Upper lobe of left lung (tissue), 6 donors: Measurements from ENCODE around the gene MSRB1. TPM values are rescaled to one million over a fixed set of nuclear protein-coding genes. Genes with fewer than 3 reads are reported as not detected.

Experiments
- ATAC-seq, 2 donors: fragments of 200-7000 bp; cut with Tn5 transposase; one replicate each; pipeline ENCODE4 v1.9.1; 2022; ENCODE audit warnings: mild to moderate bottlenecking in 2 of 2, moderate library complexity in 2 of 2; ENCODE audit not compliant: low FRiP score in 2 of 2
- DNase-seq, 2 donors: peaks; one replicate each; pipeline ENCODE4 v3.0.0-alpha.2; 2019 to 2020
- H3K27ac ChIP-seq, 4 donors: fragments of 200-600 bp; sonication (generic); one replicate each; pipeline ENCODE4 v1.5.1; 2016 to 2019
- H3K27me3 ChIP-seq, 4 donors: fragments of 200-600 bp; sonication (generic); one replicate each; pipeline ENCODE4 v1.5.1; 2017 to 2019
- H3K36me3 ChIP-seq, 4 donors: fragments of 200-600 bp; sonication (generic); one replicate each; pipeline ENCODE4 v1.5.1; 2016 to 2019
- H3K4me1 ChIP-seq, 4 donors: fragments of 200-600 bp; sonication (generic); one replicate each; pipeline ENCODE4 v1.5.1; 2018 to 2019
- H3K4me3 ChIP-seq, 4 donors: fragments of 200-600 bp; sonication (generic); one replicate each; pipeline ENCODE4 v1.5.1; 2017 to 2019; ENCODE audit warnings: mild to moderate bottlenecking in 2 of 4, moderate library complexity in 1 of 4
- H3K9me3 ChIP-seq, 4 donors: fragments of 200-600 bp; sonication (generic); one replicate each; pipeline ENCODE4 v1.5.1; 2018 to 2019
- EP300 ChIP-seq, 4 donors: sonication (generic); formaldehyde crosslinking; IDR thresholded peaks; one replicate each; pipeline ENCODE4 v1.5.1; 2017; ENCODE audit warnings: antibody characterized with exemption in 4 of 4, control low read depth in 2 of 4
- POLR2A ChIP-seq, 4 donors: fragments of 450-650 bp; IDR thresholded peaks; one replicate each; pipeline ENCODE4 v1.5.1; 2016 to 2017; ENCODE audit warnings: antibody characterized with exemption in 4 of 4, mild to moderate bottlenecking in 2 of 4
- POLR2AphosphoS5 ChIP-seq, 2 donors: sonication (generic); formaldehyde crosslinking; IDR thresholded peaks; one replicate each; pipeline ENCODE4 v1.5.1; 2017; ENCODE audit warnings: antibody characterized with exemption in 2 of 2
- WGBS, 2 donors: methylation state at CpG; one replicate each; pipeline ENCODE4 v1.1.5; 2017 to 2018; 5-methylcytosine and 5-hydroxymethylcytosine counted together
- small RNA-seq, 4 donors: library from RNA; depleted of rRNA; stranded (forward); fragments of <200 nt; gene quantifications; one replicate each; pipeline ENCODE3, GENCODE V24; 2016
- total RNA-seq, 6 donors: library from RNA; depleted of rRNA in 4 of 6; stranded (reverse); fragments of >200 nt in 4 of 6; gene quantifications; one replicate each; pipeline versions ENCODE4 v1.1.0 to v1.2.1, GENCODE V29; 2016 to 2021
- TF ChIP-seq, protein P1 (sequence below), 6 experiments: fragments of 450-650 bp in 4 of 6; fragments of 200-600 bp in 2 of 6; sonication (generic) in 2 of 6; IDR thresholded peaks; one replicate each; pipeline ENCODE4 v1.5.1; 2016 to 2019; ENCODE audit warnings: antibody characterized with exemption in 6 of 6
- donor health status: DM: no; HTN: no; CAD: no; lungs with moderate emphysema.
- donor health status: DM: no; HTN: yes; CAD: no; lungs with severe emphysema.

MSRB1 gene
- total RNA-seq, 6 donors from 2014 or later = 18.2 to 45.3 (median 31.9) TPM

DNA sequence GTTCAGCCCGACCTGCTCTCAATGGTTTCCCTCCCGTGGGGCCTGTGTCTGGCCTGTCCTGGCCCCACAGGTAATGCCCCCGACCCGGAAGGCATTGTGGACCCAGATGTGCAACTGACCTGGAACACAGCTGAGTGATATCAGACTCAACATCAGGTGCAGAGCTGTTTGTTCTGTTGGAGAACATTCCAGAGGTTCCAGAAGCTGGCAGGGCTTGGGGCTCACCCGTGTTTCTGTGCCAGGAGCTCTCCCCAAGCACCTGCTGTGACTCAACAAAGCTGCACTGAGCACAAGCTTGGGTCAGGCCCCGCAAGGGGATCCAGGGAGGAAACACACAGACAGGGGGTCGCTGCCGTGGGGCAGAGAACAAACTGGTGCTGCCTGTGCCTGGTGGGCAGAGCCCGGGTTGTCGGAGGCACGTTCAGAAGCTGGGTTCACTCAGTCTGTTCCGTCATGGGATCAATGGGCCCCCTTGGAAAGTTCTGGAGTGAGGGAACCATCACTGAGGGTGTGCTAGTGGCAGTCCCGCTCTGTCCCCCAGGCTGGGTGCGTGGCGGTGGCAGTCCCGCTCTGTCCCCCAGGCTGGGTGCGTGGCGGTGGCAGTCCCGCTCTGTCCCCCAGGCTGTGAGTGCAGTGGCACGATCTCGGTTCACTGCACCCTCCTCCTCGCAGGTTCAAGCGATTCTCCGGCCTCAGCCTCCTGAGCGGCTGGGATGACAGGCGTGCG lies 46.9 kb downstream of the MSRB1 start:
- WGBS, 2 donors = 74 to 78% methylated on average over 10 to 27 of the region's 27 CpGs
- Histone ChIP-seq H3K36me3 (no peaks in the 10 kb centered on the region), H3K4me1 (peaks cover 0 to 7% (median 2%) of the 10 kb centered on the region in 4 donors), H3K27ac (peak overlapping the region in 3 of 4 donors; percentile 5 to 27 (median 23)), H3K4me3 (no peak overlapping the region), H3K9me3 (no peaks in the 10 kb centered on the region), H3K27me3 (no peaks in the 10 kb centered on the region)
- TF ChIP-seq POLR2A (IDR thresholded peaks at IDR 0.05) (no peak), POLR2AphosphoS5 (IDR thresholded peaks at IDR 0.05) (no peak), EP300 (IDR thresholded peaks at IDR 0.05) (no peak)
- TF ChIP-seq, protein P1, sequence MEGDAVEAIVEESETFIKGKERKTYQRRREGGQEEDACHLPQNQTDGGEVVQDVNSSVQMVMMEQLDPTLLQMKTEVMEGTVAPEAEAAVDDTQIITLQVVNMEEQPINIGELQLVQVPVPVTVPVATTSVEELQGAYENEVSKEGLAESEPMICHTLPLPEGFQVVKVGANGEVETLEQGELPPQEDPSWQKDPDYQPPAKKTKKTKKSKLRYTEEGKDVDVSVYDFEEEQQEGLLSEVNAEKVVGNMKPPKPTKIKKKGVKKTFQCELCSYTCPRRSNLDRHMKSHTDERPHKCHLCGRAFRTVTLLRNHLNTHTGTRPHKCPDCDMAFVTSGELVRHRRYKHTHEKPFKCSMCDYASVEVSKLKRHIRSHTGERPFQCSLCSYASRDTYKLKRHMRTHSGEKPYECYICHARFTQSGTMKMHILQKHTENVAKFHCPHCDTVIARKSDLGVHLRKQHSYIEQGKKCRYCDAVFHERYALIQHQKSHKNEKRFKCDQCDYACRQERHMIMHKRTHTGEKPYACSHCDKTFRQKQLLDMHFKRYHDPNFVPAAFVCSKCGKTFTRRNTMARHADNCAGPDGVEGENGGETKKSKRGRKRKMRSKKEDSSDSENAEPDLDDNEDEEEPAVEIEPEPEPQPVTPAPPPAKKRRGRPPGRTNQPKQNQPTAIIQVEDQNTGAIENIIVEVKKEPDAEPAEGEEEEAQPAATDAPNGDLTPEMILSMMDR (IDR thresholded peaks at IDR 0.05) = no peak
- no peak for ATAC-seq
- DNase-seq = peak in 1 of 2 donors; percentile 64

DNA sequence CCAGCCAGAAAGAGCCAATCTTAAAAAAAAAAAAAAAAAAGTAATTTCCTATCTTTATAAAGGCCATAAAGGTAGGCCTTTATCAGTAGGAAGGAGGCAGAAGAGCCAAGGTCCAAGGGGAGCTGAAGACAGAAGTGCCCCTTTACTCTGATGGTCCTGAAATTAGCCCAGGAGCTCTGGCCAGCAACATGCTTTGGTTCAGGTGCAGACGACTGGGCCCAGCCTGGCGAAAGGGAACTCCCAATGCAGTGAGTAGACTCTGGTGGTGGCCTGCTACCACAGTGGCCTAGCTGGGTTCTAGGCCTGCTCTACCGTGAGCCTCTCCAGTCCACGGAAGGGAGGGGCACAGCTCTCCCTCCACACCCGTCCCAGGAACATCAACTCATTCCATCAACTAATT lies 47.9 kb downstream of the MSRB1 start:
- Histone ChIP-seq H3K27me3 (no peaks in the 10 kb centered on the region), H3K36me3 (no peaks in the 10 kb centered on the region), H3K9me3 (no peaks in the 10 kb centered on the region), H3K4me1 (peaks cover 0 to 3% (median 0%) of the 10 kb centered on the region in 4 donors), H3K4me3 (no peak overlapping the region), H3K27ac (no peak overlapping the region)
- no peak for DNase-seq
- WGBS, 2 donors = 78 to 83% methylated on average over 2 to 5 of the region's 5 CpGs
- TF ChIP-seq POLR2AphosphoS5 (IDR thresholded peaks at IDR 0.05) (no peak), EP300 (IDR thresholded peaks at IDR 0.05) (no peak), POLR2A (IDR thresholded peaks at IDR 0.05) (no peak)
- TF ChIP-seq, protein P1 (IDR thresholded peaks at IDR 0.05) = no peak
- ATAC-seq = no peak

DNA sequence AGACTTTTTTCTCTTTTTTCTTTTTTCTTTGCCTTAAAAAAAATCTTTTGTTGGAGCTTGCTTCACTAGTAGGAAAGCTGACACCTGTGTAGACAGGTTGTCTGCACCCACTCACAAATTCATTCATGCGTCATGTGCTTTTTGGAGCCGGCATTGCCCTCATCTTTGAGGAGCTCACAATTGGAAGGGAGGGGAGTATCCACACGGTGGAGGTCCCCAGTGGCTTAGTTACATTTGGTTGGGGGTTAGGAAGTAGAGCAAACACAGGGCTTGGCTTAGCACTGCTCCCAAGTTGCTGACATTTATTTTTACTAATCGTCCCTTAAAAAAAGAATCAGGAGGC lies 52.3 kb downstream of the MSRB1 start:
- no peak for DNase-seq
- ATAC-seq = no peak
- TF ChIP-seq, protein P1 (IDR thresholded peaks at IDR 0.05) = no peak
- TF ChIP-seq POLR2A (IDR thresholded peaks at IDR 0.05) (no peak), EP300 (IDR thresholded peaks at IDR 0.05) (no peak), POLR2AphosphoS5 (IDR thresholded peaks at IDR 0.05) (no peak)

DNA sequence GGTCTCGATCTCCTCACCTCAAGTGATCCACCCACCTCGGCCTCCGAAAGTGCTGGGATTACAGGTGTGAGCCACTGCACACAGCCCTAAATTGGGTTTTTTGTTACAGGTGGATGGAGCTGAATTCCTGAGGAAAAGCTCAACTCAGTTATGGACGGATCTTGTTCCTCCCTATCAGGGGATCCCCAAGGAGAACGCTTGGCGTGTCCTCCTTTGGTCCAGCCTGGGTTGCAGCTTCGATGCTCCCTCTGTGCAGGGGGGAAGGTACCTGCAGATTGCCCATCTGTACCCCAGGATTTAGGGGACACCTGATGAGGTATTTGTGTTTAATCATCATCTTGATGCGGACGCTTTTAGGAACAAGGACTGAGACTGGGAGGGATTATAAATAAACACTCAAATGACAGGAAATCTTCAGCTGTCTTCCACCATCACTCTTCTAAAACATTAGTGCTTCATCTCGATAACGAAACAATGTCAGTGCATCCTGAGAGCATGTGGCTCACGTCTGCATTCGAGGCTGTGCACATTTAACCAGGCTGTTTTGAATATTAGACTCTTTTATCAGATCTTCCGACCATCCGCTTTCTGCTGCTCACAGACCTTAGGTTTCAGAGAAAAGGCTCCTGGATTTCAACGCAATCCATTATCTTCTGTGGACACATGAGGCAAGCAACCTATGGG lies 52.8 kb downstream of the MSRB1 start:
- WGBS, 2 donors = 52 to 55% methylated on average over 15 to 16 of the region's 16 CpGs
- H3K27ac ChIP-seq = no peak overlapping the region
- no peak overlapping the region for H3K4me3 ChIP-seq
- no peaks in the 10 kb centered on the region for H3K4me1 ChIP-seq
- ATAC-seq (no peak), DNase-seq (no peak)
- H3K36me3 ChIP-seq = no peaks in the 10 kb centered on the region
- no peak for TF ChIP-seq POLR2A (IDR thresholded peaks at IDR 0.05)
- no peak for TF ChIP-seq POLR2AphosphoS5 (IDR thresholded peaks at IDR 0.05)
- TF ChIP-seq, protein P1 (IDR thresholded peaks at IDR 0.05) = no peak
- TF ChIP-seq EP300 (IDR thresholded peaks at IDR 0.05) = no peak
- H3K27me3 ChIP-seq = no peaks in the 10 kb centered on the region
- H3K9me3 ChIP-seq = no peaks in the 10 kb centered on the region

More for the DNA sequence above, 52.3 kb downstream of the MSRB1 start:
- WGBS, 2 donors = 33 to 43% methylated on average over 4 of the region's 4 CpGs
- Histone ChIP-seq H3K4me3 (no peak overlapping the region), H3K4me1 (no peaks in the 10 kb centered on the region), H3K27ac (no peak overlapping the region), H3K36me3 (no peaks in the 10 kb centered on the region), H3K27me3 (no peaks in the 10 kb centered on the region), H3K9me3 (no peaks in the 10 kb centered on the region)

Small RNA genes within 50 kb of the gene (small RNA-seq; reads per million reads assigned to genes)
- gene AC005363.2 = 0 to 0.20 (median 0.06) reads per million in 4 donors
- 0 reads per million in 4 donors for gene SNORA10
- 0 reads per million in 4 donors for gene SNORA64

Other genes with a start within 250 kb of the MSRB1 start
- gene MAPK8IP3, start 237.0 kb downstream of the MSRB1 start, total RNA-seq = 100 to 1,000 TPM in 2 of 6 donors, 10 to 100 TPM in 4; 46.4 to 505 (median 71.9) TPM
- gene NME3, start 171.7 kb downstream of the MSRB1 start, total RNA-seq = 100 to 1,000 TPM in 2 of 6 donors, 10 to 100 TPM in 4; 57.8 to 155 (median 78.9) TPM
- 10 to 100 TPM; 10.8 to 87.0 (median 21.5) TPM for gene EME2, start 170.4 kb downstream of the MSRB1 start, total RNA-seq
- gene MRPS34, start 170.1 kb downstream of the MSRB1 start, total RNA-seq = 10 to 100 TPM; 49.2 to 91.7 (median 69.8) TPM
- gene SPSB3, start 160.6 kb downstream of the MSRB1 start, total RNA-seq = 100 to 1,000 TPM in 2 of 6 donors, 10 to 100 TPM in 4; 46.2 to 234 (median 64.4) TPM
- 10 to 100 TPM; 53.2 to 85.6 (median 60.5) TPM for gene NUBP2, start 160.2 kb downstream of the MSRB1 start, total RNA-seq
- 10 to 100 TPM in 1 of 6 donors, 1 to 10 TPM in 5; 1.0 to 11.5 (median 3.1) TPM for gene IGFALS, start 149.5 kb downstream of the MSRB1 start, total RNA-seq
- 100 to 1,000 TPM in 5 of 6 donors, 10 to 100 TPM in 1; 84.5 to 251 (median 122) TPM for gene HAGH, start 116.4 kb downstream of the MSRB1 start, total RNA-seq
- gene FAHD1, start 116.0 kb downstream of the MSRB1 start, total RNA-seq = 10 to 100 TPM; 22.1 to 42.1 (median 32.6) TPM
- under 1 TPM in 1 of 6 donors, not detected in 5; 0.54 TPM for gene MEIOB, start 71.0 kb downstream of the MSRB1 start, total RNA-seq
- gene HS3ST6, start 24.8 kb downstream of the MSRB1 start, total RNA-seq = 1 to 10 TPM in 2 of 6 donors, under 1 TPM in 2, not detected in 2; 0.44 to 4.0 (median 0.95) TPM
- not detected for gene RPL3L, start 11.5 kb upstream of the MSRB1 start, total RNA-seq
- 100 to 1,000 TPM in 4 of 6 donors, 10 to 100 TPM in 2; 76.5 to 245 (median 107) TPM for gene NDUFB10, start 16.3 kb upstream of the MSRB1 start, total RNA-seq
- gene RPS2, start 21.6 kb upstream of the MSRB1 start, total RNA-seq = 1,000 to 10,000 TPM; 1,128 to 1,943 (median 1,579) TPM
- gene RNF151, start 23.7 kb upstream of the MSRB1 start, total RNA-seq = under 1 TPM in 1 of 6 donors, not detected in 5; 0.37 TPM
- 10 to 100 TPM; 22.0 to 51.6 (median 35.0) TPM for gene TBL3, start 28.9 kb upstream of the MSRB1 start, total RNA-seq
- gene NOXO1, start 38.3 kb upstream of the MSRB1 start, total RNA-seq = 1 to 10 TPM in 5 of 6 donors, not detected in 1; 2.1 to 5.4 (median 5.0) TPM
- 10 to 100 TPM in 5 of 6 donors, 1 to 10 TPM in 1; 5.2 to 40.3 (median 24.7) TPM for gene GFER, start 41.0 kb upstream of the MSRB1 start, total RNA-seq
- gene SYNGR3, start 46.8 kb upstream of the MSRB1 start, total RNA-seq = 1 to 10 TPM in 1 of 6 donors, under 1 TPM in 3, not detected in 2; 0.15 to 1.4 (median 0.34) TPM
- gene ZNF598, start 66.6 kb upstream of the MSRB1 start, total RNA-seq = 10 to 100 TPM; 20.1 to 62.8 (median 41.7) TPM
- under 1 TPM in 2 of 6 donors, not detected in 4; 0.67 to 0.80 TPM for gene NPW, start 76.6 kb upstream of the MSRB1 start, total RNA-seq
- gene NHERF2, start 83.7 kb upstream of the MSRB1 start, total RNA-seq = 100 to 1,000 TPM; 131 to 604 (median 283) TPM
- gene NTHL1, start 104.6 kb upstream of the MSRB1 start, total RNA-seq = 10 to 100 TPM; 17.8 to 43.6 (median 28.8) TPM
- 100 to 1,000 TPM in 4 of 6 donors, 10 to 100 TPM in 2; 47.3 to 296 (median 118) TPM for gene TSC2, start 104.8 kb upstream of the MSRB1 start, total RNA-seq
- 100 to 1,000 TPM in 3 of 6 donors, 10 to 100 TPM in 3; 75.4 to 567 (median 106) TPM for gene PKD1, start 192.7 kb upstream of the MSRB1 start, total RNA-seq
- 1 to 10 TPM in 1 of 6 donors, under 1 TPM in 3, not detected in 2; 0.30 to 6.8 (median 0.85) TPM for gene RAB26, start 205.4 kb upstream of the MSRB1 start, total RNA-seq
- 10 to 100 TPM; 34.6 to 72.6 (median 52.9) TPM for gene TRAF7, start 212.6 kb upstream of the MSRB1 start, total RNA-seq